PFSK-1 (cell line): Measurements from ENCODE around the gene POLR3GL.

Experiments used
- POLR2AphosphoS5 ChIP-seq: IDR thresholded peaks from 2 replicates; pipeline ENCODE4 v1.6.1; 2012; ENCODE audit warnings: low read depth, mild to moderate bottlenecking, control low read depth, low read length, moderate library complexity
- REST ChIP-seq, 2 experiments: IDR thresholded peaks; 2 replicates each; pipeline versions ENCODE4 v1.6.1 to v1.8.0; 2011 to 2012; ENCODE audit warnings: low read depth in 2 of 2, low read length in 2 of 2, control low read depth in 1 of 2, inconsistent platforms in 1 of 2, mild to moderate bottlenecking in 1 of 2, moderate library complexity in 1 of 2; ENCODE audit not compliant: insufficient read depth in 1 of 2
- SIN3A ChIP-seq: IDR thresholded peaks from 2 replicates; pipeline ENCODE4 v1.6.1; 2012; ENCODE audit warnings: mild to moderate bottlenecking, low read length, moderate library complexity, borderline replicate concordance; ENCODE audit not compliant: insufficient read depth
- TAF1 ChIP-seq: IDR thresholded peaks from 2 replicates; pipeline ENCODE4 v1.6.1; 2012; ENCODE audit warnings: low read length, control low read depth, borderline replicate concordance; ENCODE audit not compliant: insufficient read depth

GRCh38 chr1:145949219-145949618 is 15.3 kb upstream of the POLR3GL start:
- no peak for TF ChIP-seq REST (IDR thresholded peaks at IDR 0.05; ENCODE audit: insufficient read depth in 1 of 2, low read depth in 2 of 2, low read length in 2 of 2)
- TF ChIP-seq POLR2AphosphoS5: no peak
- no peak for TF ChIP-seq SIN3A
- no peak for TF ChIP-seq TAF1
